OCI-M2 (cell line): Measurements from ENCODE around the gene OR8B3.

Experiments used
- DNase-seq: peaks from one replicate; lab custom pipeline; 2025; ENCODE audit not compliant: unreplicated experiment; lab: John Stamatoyannopoulos, UW

The OR8B3 gene

DNA sequence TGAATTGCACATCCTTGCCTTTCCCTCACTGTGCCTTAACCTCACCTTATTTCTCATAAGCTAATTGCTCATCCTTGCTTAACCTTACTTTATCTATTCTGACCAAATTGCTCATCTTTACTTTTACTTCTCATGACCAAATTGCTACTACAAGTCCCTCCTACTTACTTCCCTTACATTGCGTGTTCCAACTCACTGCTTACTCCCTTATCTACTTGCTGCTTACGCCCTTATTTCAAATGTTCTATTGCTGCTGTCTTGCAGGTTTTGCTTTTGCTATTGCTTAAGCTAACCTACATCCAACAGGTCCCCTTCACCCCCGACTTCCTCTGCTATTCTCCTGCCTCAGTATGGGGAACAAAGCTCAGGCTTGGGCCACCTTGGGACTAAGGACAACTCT, 22.5 kb downstream of the OR8B3 start:
- DNase-seq: no peak

DNA sequence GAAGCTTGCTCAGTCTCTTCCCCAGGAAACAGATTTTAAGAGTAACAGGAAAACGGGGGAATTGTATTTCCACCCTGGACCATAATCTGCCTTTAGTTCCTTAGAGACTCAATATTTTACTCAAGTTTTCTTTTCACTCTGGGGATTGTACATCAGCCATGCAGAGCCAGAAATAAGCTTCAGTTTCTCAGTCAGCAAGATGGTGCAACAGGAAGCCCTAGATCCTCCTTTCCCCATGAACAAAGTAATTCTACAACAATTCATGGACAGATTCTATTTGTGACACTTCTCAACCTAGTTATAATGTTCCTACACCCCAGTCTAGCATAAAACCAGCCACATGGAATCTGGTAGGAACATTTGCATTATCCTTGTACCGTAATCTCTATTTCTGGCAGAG, 39.3 kb downstream of the OR8B3 start:
- no peak for DNase-seq

DNA sequence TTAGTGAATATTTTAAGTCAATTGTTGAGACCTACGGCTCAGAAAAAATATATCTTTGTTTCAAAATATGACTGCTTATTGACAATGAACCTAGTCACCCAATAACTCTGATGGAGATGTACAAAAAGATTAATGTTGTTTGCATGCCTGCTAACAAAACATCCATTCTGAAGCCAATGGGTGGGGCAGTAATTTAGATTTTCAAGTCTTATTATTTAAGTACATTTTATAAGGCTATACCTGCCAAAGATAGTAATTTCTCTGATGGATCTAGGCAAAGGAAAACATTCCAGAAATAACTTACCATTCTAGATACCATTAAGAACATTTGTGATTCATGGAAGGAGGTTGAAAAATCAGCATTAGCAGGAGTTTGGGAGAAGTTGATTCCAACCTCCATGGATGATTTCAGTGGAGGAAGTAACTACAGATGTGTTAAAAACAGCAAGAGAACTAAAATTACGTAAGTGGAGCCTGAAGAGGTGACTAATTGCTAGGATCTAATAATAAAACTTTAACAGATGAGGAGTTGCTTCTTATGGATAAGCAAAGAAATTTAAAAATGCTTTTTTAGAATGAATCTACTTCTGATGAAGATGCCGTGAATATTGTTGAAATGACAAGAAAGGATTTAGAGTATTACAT, 52.4 kb downstream of the OR8B3 start:
- no peak for DNase-seq
